ENCODE results near the gene POC1A. TPM values are rescaled to one million over a fixed set of nuclear protein-coding genes. Genes with fewer than 3 reads are reported as not detected.

The POC1A gene
- total and polyA plus RNA-seq, 2 of the 4 experiments (the other 2 are of a cell fraction) = 10.6 to 11.5 TPM

DNA sequence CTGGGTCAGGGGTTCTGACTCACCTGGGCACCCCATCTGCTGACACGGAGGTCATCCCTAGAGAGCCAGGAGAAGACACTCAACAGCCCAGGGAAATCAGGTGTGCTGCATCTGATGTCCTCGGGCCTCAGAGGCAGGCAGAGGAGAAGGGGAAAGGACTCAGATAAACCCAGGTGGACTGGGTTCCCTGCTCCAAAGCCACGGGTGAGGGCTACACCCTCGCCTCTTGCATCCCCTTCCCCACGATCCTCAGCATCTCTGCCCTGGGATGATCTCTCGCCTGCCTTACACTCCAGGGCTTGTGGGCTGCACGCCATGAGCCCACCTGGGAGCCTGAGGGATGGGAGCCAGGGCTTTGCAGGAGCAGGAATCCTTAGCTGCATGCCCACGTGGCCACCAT, 89.7 kb downstream of the POC1A start:
- CTCF ChIA-PET = no interaction called here
- no peak for DNase-seq
- intact Hi-C loops (cut with micrococcal nuclease) = no loop called here

More for the DNA sequence above, 89.7 kb downstream of the POC1A start:
- no peak overlapping the region for H2BK120ac ChIP-seq (ENCODE audit: low read depth, low read length)
- TF ChIP-seq POLR2A (IDR thresholded peaks at IDR 0.05; ENCODE audit: low read depth, low read length) (no peak), RCOR1 (IDR thresholded peaks at IDR 0.05; ENCODE audit: insufficient replicate concordance, low read length) (no peak), RFX5 (IDR thresholded peaks at IDR 0.05; ENCODE audit: low read depth, low read length) (no peak), BHLHE40 (IDR thresholded peaks at IDR 0.05; ENCODE audit: low read depth, low read length) (no peak), CEBPB (IDR thresholded peaks at IDR 0.05; ENCODE audit: low read depth, low read length) (no peak), FOS (IDR thresholded peaks at IDR 0.05; ENCODE audit: low read depth, low read length) (no peak), MXI1 (IDR thresholded peaks at IDR 0.05; ENCODE audit: borderline replicate concordance, low read depth, low read length) (no peak), CHD1 (IDR thresholded peaks at IDR 0.05; ENCODE audit: low read depth, low read length) (no peak), MAFK (IDR thresholded peaks at IDR 0.05; ENCODE audit: low read depth, low read length) (no peak), NFE2L2 (IDR thresholded peaks at IDR 0.05; ENCODE audit: low read depth, low read length) (no peak), RAD21 (IDR thresholded peaks at IDR 0.05; ENCODE audit: low read length) (no peak), SMC3 (IDR thresholded peaks at IDR 0.05; ENCODE audit: low read depth, low read length) (no peak), MAZ (IDR thresholded peaks at IDR 0.05; ENCODE audit: borderline replicate concordance, low read depth, low read length) (no peak)
- TF ChIP-seq, protein P1, sequence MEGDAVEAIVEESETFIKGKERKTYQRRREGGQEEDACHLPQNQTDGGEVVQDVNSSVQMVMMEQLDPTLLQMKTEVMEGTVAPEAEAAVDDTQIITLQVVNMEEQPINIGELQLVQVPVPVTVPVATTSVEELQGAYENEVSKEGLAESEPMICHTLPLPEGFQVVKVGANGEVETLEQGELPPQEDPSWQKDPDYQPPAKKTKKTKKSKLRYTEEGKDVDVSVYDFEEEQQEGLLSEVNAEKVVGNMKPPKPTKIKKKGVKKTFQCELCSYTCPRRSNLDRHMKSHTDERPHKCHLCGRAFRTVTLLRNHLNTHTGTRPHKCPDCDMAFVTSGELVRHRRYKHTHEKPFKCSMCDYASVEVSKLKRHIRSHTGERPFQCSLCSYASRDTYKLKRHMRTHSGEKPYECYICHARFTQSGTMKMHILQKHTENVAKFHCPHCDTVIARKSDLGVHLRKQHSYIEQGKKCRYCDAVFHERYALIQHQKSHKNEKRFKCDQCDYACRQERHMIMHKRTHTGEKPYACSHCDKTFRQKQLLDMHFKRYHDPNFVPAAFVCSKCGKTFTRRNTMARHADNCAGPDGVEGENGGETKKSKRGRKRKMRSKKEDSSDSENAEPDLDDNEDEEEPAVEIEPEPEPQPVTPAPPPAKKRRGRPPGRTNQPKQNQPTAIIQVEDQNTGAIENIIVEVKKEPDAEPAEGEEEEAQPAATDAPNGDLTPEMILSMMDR (conservative IDR thresholded peaks at IDR 0.05; ENCODE audit: low read depth, low read length) = no peak
- TF ChIP-seq, protein P2, sequence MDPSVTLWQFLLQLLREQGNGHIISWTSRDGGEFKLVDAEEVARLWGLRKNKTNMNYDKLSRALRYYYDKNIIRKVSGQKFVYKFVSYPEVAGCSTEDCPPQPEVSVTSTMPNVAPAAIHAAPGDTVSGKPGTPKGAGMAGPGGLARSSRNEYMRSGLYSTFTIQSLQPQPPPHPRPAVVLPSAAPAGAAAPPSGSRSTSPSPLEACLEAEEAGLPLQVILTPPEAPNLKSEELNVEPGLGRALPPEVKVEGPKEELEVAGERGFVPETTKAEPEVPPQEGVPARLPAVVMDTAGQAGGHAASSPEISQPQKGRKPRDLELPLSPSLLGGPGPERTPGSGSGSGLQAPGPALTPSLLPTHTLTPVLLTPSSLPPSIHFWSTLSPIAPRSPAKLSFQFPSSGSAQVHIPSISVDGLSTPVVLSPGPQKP (IDR thresholded peaks at IDR 0.05; ENCODE audit: borderline replicate concordance, low read depth, low read length) = no peak
- TF ChIP-seq, protein P3, sequence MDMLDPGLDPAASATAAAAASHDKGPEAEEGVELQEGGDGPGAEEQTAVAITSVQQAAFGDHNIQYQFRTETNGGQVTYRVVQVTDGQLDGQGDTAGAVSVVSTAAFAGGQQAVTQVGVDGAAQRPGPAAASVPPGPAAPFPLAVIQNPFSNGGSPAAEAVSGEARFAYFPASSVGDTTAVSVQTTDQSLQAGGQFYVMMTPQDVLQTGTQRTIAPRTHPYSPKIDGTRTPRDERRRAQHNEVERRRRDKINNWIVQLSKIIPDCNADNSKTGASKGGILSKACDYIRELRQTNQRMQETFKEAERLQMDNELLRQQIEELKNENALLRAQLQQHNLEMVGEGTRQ (IDR thresholded peaks at IDR 0.05; ENCODE audit: low read depth, low read length) = no peak
- dilution Hi-C loops (cut with HindIII; ENCODE audit: low sequenced_read_pairs, unreplicated experiment) (no loop called here), in situ Hi-C loops (cut with MboI; ENCODE audit: low sequenced_read_pairs) (no loop called here)
- no peak overlapping the region for H4K91ac ChIP-seq (ENCODE audit: insufficient read depth, low read depth, low read length)
- H3K4me2 ChIP-seq (ENCODE audit: low read depth, low read length) = no peak overlapping the region
- H3K79me1 ChIP-seq (ENCODE audit: low read depth in 1 of 2, low read length in 2 of 2) = no peaks in the 10 kb centered on the region
- H2BK5ac ChIP-seq (ENCODE audit: low read depth, low read length, poor library complexity, severe bottlenecking) = no peak overlapping the region
- H3K9me1 ChIP-seq (ENCODE audit: insufficient read depth, low read length) = no peaks in the 10 kb centered on the region
- 80% methylated on average over 5 of the region's 8 CpGs; no CpG with 5 or more reads in 1 of the 2 experiments for WGBS, 2 experiments (ENCODE audit: extremely low coverage in 2 of 2, insufficient read length in 1 of 2)
- no peaks in the 10 kb centered on the region for H3K9me3 ChIP-seq (ENCODE audit: control insufficient read depth, insufficient read depth, low read length)
- H3K4me1 ChIP-seq (ENCODE audit: control insufficient read depth, insufficient read depth, low read length) = peaks cover 14% of the 10 kb centered on the region
- no peak overlapping the region for H3K4ac ChIP-seq (ENCODE audit: low read depth, low read length)
- no peak overlapping the region for H2AFZ ChIP-seq (replicated peaks; ENCODE audit: low read length, poor library complexity)
- POLR2A ChIA-PET (ENCODE audit: unreplicated experiment) = no interaction called here
- H2BK15ac ChIP-seq (ENCODE audit: low read depth, low read length) = no peak overlapping the region
- no peak overlapping the region for H3K4me3 ChIP-seq (ENCODE audit: insufficient read depth, low read depth, low read length)
- no peak overlapping the region for H3K9ac ChIP-seq (ENCODE audit: low read depth, low read length)
- no peak overlapping the region for H4K5ac ChIP-seq (ENCODE audit: low read depth, low read length)
- H3K27ac ChIP-seq (ENCODE audit: insufficient read depth, low read length) = no peak overlapping the region
- H3K56ac ChIP-seq (ENCODE audit: extremely low read depth, insufficient read depth, low read length) = no peak overlapping the region
- H2AK5ac ChIP-seq (ENCODE audit: low read depth, low read length) = no peak overlapping the region
- H3K14ac ChIP-seq (replicated peaks; ENCODE audit: low read depth, low read length) = no peak overlapping the region
- H2BK20ac ChIP-seq (ENCODE audit: low read depth, low read length) = no peak overlapping the region
- no TSS peak for BruUV-seq (replicated peaks)
- no peak overlapping the region for H2AK9ac ChIP-seq (replicated peaks; ENCODE audit: low read depth, low read length, poor library complexity)
- H3K23ac ChIP-seq (ENCODE audit: low read depth, low read length) = no peak overlapping the region
- no peak overlapping the region for H3K18ac ChIP-seq (ENCODE audit: low read depth, low read length)
- no peaks in the 10 kb centered on the region for H3K36me3 ChIP-seq (ENCODE audit: control insufficient read depth, insufficient read depth, low read length)
- no peak overlapping the region for H4K8ac ChIP-seq (ENCODE audit: low read depth in 2 of 2, low read length in 2 of 2)
- ATAC-seq (ENCODE audit: low read depth) = no peak
- H3K27me3 ChIP-seq (ENCODE audit: control insufficient read depth, insufficient read depth, low read length) = no peaks in the 10 kb centered on the region; the same call in 1 of the 2 replicates
- H4K20me1 ChIP-seq (ENCODE audit: insufficient read depth, low read length) = no peaks in the 10 kb centered on the region; the same call in 1 of the 2 replicates

Measured in IMR-90 (cell line).